ENCODE results near the gene SLCO3A1.

The SLCO3A1 gene

GRCh38 chr15:91973481-91973880 lies 120.0 kb downstream of the SLCO3A1 start:
- DNase-seq: no peak

GRCh38 chr15:91974321-91974720 lies 120.8 kb downstream of the SLCO3A1 start:
- DNase-seq: no peak

DNA sequence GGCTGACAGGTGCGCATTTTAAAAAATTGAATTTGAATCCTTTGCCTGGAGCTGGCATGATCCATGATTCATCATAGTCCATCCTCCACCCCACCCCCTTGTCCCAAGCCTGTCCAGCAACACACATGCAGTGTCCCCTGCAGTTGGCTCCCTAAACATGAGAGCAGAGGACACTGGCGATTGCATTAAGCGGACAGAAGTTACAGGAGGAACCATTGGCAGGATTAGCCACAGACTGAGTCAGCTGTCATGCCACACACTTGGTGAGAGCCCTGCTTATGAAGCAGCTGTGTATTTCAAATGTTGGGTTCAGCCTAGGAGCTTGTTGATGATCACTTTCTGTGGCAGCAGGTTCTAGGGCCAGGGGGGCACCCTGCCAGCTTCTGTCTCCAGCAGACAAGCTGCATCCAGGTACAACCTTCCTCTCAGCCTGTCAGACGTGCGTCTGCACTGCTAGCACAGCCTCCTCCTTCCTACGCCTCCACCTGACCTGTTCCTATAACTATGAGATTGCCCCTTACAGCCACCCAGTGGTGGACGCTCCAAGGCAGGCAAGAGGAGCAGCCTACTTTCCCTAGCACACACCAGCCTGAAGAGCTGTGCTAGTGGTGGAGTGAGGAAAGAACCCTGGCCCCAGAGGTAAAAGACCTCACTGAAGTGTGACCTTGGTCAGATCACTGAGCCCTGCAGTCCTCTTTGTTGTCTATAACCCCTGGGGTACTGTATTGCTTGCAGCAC lies 121.9 kb downstream of the SLCO3A1 start:
- DNase-seq: no peak

GRCh38 chr15:91976966-91977365 lies 123.5 kb downstream of the SLCO3A1 start:
- DNase-seq: no peak

- DNase-seq: no peak
Measured at GRCh38 chr15:91980502-91981267, 127.2 kb downstream of the SLCO3A1 start.

DNA sequence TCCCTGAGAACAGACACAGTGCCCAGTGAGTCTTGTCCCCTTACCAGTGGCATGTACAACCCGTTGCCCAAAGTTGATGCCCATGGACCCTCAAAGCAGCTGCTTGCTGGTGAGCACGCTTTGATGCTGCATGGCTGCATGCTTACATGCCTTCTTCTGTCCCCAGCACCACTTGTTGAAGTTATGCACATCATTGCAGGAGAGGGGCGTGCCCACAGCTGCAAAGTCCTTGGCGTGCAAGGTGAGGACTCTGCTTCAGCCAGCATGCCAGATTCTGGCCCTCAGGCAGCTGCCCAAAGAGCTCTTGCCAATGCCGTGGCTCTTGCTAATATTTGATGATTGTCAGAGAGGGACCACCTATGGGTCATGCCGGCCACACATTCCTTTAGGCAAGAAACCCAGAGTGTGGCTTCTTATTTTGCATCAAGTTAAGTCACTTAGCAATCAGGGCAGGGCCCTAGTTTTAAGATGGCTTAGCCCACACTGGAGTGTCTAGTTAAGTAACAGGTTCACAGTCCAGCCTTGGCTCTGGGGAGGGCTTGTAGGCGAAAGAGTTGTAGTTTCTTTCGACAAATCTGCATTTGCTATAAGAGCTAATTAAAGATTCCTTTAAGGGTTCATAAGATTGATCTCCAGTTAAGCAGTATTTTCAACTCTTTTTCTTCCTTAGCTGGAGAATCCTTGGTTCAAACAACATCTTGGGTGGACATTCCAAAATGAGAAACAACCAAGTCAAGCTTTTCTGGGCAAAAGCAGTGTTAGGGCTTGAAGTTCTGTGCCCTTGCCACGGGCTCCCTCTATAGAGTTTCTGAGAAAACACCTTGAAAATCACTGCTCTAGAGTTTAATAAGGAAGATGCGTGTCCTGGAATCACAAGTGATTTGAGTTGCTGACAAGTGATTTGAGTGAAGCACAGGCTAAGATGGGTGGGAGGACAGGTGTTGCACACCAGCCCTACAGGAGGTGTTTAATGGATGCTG lies 128.6 kb downstream of the SLCO3A1 start:
- DNase-seq: no peak

DNA sequence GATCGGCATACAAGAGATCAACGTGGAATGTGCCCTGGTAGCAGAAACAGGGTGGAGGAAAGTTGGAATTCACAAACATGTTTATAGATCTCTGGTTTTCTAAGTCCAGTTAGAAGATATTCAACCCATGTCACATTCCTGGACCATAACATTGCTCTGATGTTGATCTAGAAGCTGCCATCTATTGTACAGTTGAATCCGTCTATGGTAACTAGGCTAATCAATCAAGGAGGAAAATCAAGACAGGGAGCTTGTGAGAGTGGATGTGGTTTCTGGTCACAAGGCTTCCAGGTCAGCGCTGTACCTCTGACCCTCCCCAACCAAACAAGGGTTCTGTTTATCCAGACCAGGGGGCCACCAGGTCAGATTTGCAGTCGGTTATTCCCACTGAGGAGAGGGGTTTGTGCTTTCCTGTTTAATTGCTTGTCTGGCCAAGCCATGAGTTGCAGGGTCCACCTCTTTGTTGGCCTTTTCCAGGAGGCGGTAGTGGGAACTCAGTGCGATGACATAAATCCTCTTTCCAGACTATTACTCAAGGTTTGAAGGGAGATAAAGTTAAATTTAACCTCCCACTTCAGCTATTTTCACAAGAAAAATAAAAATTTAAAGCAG lies 130.3 kb downstream of the SLCO3A1 start:
- DNase-seq: no peak

- DNase-seq: no peak
Measured at GRCh38 chr15:91985297-91985696, 131.8 kb downstream of the SLCO3A1 start.

GRCh38 chr15:91988071-91988470 lies 134.6 kb downstream of the SLCO3A1 start:
- no peak for DNase-seq

GRCh38 chr15:91988655-91989054 lies 135.1 kb downstream of the SLCO3A1 start:
- DNase-seq: no peak

GRCh38 chr15:91989821-91990220 lies 136.3 kb downstream of the SLCO3A1 start:
- no peak for DNase-seq

DNA sequence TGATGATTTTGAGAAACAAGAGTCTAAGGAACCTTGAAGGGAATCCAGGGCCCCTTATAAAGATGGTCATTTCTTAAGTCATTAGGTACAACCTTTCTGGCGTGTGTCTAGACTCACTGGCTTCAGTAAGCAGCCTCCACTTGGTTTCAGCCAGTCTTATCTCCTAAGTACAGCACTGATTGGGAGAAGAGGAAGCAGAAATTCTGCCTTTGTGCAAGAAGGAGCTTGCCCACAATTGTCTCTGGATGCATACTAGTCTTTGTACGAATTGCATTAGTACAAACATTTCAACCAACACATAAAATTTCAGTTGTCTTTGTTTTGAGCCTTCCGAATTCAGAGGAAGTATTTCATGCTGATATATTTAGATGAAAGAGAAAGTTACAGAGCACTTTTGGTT lies 139.4 kb downstream of the SLCO3A1 start:
- DNase-seq: no peak

- DNase-seq: no peak
Measured at GRCh38 chr15:91995146-91995545, 141.6 kb downstream of the SLCO3A1 start.

DNA sequence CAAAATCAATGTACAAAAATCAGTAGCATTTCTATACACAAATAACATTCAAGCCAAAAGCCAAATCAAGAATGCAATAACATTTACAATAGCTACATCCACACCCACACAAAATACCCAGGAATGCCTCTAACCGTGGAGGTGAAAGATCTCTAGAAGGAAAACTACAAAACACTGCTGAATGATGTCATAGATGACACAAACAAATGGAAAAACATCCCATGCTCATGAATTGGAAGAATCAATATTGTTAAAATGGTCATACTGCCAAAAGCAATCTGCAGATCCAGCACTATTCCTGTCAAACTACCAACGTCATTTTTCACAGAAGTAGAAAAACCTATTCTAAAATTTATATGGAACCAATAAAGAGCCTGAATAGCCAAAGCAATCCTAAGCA lies 143.7 kb downstream of the SLCO3A1 start:
- DNase-seq: no peak

GRCh38 chr15:92000709-92001108 lies 147.2 kb downstream of the SLCO3A1 start:
- no peak for DNase-seq

GRCh38 chr15:92001307-92001706 lies 147.8 kb downstream of the SLCO3A1 start:
- DNase-seq: no peak

DNA sequence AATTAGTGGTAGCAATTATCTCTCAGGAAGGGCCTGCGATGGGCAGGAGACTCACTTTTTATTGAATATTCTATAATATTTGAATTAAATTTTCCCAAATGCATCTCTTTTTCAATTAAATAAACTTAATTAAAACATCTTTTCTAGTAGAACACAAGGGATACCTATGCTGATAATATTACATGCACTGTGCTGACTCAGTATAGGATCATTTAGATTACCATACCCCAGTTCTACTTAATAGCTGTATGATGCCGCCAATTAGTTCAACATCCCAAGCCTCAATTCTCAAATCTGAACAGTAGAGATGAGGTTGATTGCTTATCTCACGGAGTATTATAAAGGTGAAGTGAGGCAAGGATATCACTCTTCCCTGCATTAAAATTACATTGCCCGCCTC lies 149.2 kb downstream of the SLCO3A1 start:
- no peak for DNase-seq

DNA sequence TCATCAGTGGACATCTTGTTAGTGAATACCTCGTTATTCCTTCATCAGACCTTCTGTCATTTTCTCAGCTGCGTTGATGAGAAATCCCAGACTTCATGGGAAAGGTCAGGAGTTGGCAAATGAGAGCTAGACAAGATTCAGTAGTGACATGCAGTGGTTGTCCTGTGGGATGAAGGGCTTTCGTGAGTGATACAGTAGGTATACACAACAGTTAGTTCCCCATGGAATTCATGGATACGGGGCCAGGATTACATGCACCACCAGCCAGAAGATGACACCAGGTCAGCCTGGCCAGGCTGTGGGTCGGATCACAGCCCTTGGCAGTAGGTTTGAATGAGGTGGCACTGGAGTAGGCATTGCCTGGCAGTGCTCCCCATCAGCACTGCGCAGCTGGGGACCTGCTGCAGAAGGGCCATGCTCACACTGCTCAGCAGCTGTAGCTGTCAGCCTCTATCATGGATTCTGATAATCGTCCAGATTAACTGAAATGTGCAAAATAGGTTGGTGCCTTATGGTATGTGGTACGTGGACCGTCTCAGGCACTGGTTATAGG lies 150.1 kb downstream of the SLCO3A1 start:
- no peak for DNase-seq

DNA sequence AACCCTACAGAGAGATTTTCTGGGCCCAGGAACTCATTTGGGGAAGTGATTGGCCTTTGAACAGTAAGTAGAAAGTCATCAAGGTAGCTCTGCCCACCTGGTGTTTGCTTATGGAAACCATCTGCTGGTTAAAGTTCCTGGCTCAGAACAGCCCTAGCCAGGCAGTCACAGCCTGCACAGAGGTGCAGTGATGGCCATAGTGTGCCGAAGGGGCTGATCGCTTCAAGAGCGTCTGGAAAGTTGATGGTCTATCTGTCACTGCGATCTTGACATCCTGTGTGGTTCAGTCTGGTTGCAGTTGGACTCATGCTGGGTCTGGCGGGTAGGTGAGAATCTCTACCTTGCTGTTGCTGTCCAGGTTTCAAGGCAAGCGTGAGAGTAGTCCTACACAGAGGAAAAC lies 151.6 kb downstream of the SLCO3A1 start:
- no peak for DNase-seq

DNA sequence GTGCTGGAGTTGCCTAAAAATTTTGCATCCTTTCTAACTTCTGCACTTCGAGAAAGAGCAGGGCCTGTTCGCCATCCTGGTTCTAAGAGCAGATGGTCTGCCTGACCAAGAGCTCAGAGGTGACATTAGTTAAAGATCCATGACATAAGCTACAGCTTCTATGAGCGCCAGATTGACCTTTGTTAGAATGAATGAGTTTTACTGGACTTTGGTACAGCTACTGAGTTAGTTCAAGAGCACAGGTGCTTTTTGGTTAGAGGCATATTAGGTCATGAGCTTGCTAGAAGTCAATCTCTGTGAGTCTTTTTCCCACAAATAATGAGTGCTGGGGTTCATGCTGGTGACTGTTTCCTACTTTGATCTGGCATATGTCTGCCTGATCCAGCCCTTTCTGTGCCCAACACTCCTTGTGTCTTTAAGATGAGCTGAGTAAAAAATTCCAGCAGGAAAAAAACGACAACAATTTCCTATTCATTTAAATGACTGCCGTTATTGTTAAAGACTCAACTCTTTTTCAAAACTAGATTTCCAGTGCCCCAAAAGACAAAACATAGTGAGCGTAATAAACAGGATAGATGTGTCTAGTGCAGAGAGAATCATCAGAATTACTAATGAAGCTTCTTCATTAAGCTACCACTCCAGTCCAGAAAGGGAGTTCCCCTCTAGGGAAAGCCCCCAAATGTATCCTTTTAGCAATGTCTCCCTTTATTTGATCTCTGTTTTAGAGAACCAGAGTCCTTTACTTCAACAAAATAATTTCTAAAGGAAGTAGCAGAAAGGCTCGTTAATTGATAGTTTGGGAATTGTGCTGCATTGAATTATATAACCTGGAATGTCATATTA lies 152.9 kb downstream of the SLCO3A1 start:
- no peak for DNase-seq

DNA sequence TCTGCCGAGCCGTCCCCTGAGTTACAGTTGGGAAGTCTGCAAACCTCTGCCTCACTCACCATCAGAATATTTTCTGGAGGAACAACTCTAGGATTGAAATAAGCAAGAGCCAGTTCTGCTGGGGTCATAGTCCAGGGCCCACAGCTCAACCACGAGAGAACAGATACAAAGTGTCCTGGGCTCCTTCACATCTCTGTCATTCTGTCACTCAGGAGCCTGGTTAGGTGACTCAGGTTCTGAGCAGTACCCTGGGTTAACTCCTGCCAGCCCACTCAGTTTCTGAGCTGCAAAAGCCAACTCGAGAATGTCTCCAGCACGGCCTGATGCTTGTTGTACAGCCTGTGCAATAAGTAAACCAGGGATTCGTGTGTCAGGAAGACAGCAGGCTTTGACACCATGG lies 155.7 kb downstream of the SLCO3A1 start:
- DNase-seq: no peak

All from right hindlimb (tissue), 1 donor.